K562 (cell line): ENCODE measurements around the gene HAPSTR1. TPM values are rescaled to one million over a fixed set of nuclear protein-coding genes. Genes with fewer than 3 reads are reported as not detected.
A peak's percentile ranks its signal among the peaks of the same experiment; 100 is the strongest.

Source experiments
- ARID2 ChIP-seq: fragments of 450-650 bp; IDR thresholded peaks from 2 replicates; pipeline ENCODE4 v1.6.1; 2017; ENCODE audit warnings: antibody characterized with exemption, mild to moderate bottlenecking
- ATF1 ChIP-seq, 2 experiments: fragments of 450-650 bp in 1 of 2; IDR thresholded peaks; 2 replicates each; pipeline ENCODE4 v1.6.1; 2016; ENCODE audit warnings: missing compliant biosample characterization in 1 of 2, missing genetic modification characterization in 1 of 2
- BRD9 ChIP-seq: fragments of 450-650 bp; IDR thresholded peaks from 2 replicates; pipeline ENCODE4 v1.6.1; 2018; ENCODE audit warnings: low read depth; ENCODE audit not compliant: partially characterized antibody
- CBFA2T3 ChIP-seq: fragments of 450-650 bp; IDR thresholded peaks from 2 replicates; pipeline ENCODE4 v1.6.1; 2017
- E4F1 ChIP-seq: fragments of 250-450 bp; sonication (Bioruptor Pico); IDR thresholded peaks from 2 replicates; pipeline ENCODE4 v1.5.0; 2021; ENCODE audit warnings: mild to moderate bottlenecking, borderline replicate concordance
- HDAC6 ChIP-seq: IDR thresholded peaks from 2 replicates; pipeline ENCODE4 v1.6.1; 2012; ENCODE audit warnings: low read depth, mild to moderate bottlenecking, control low read depth, inconsistent platforms, low read length, moderate library complexity
- HIVEP1 ChIP-seq: fragments of 250-450 bp; sonication (Bioruptor Pico); IDR thresholded peaks from 2 replicates; pipeline ENCODE4 v1.4.0; 2020; ENCODE audit warnings: mild to moderate bottlenecking
- MTA3 ChIP-seq: fragments of 450-650 bp; formaldehyde crosslinking; IDR thresholded peaks from 2 replicates; pipeline ENCODE4 v1.6.1; 2017; ENCODE audit warnings: mild to moderate bottlenecking, borderline replicate concordance
- MYBL2 ChIP-seq, 2 experiments: fragments of 450-650 bp in 1 of 2; sonication (generic) in 1 of 2; formaldehyde crosslinking in 1 of 2; IDR thresholded peaks; 2 replicates each; pipeline versions ENCODE4 v1.6.1 to v1.8.1; 2017 to 2022; ENCODE audit warnings: borderline replicate concordance in 1 of 2, inconsistent platforms in 1 of 2, low read depth in 1 of 2, mild to moderate bottlenecking in 1 of 2, missing genetic modification reagents in 1 of 2, moderate library complexity in 1 of 2
- MYNN ChIP-seq, 2 experiments: sonication (generic); formaldehyde crosslinking in 1 of 2; IDR thresholded peaks; 2 replicates each; pipeline versions ENCODE4 v1.5.0 to v1.6.1; 2016 to 2020; ENCODE audit warnings: antibody characterized with exemption in 1 of 2, missing genetic modification reagents in 1 of 2
- NONO ChIP-seq, 2 experiments: fragments of 200-400 bp in 1 of 2; fragments of 450-650 bp in 1 of 2; formaldehyde crosslinking in 1 of 2; IDR thresholded peaks; 2 replicates each; pipeline ENCODE4 v1.6.1; 2017; ENCODE audit warnings: low read depth in 2 of 2, mild to moderate bottlenecking in 2 of 2, moderate library complexity in 2 of 2, low read length in 1 of 2
- NR2C1 ChIP-seq, 2 experiments: fragments of 450-650 bp; IDR thresholded peaks; 2 replicates each; pipeline ENCODE4 v1.6.1; 2017; ENCODE audit warnings: mild to moderate bottlenecking in 2 of 2, antibody characterized with exemption in 1 of 2, inconsistent platforms in 1 of 2, missing compliant biosample characterization in 1 of 2, missing genetic modification characterization in 1 of 2
- RFX1 ChIP-seq: fragments of 450-650 bp; IDR thresholded peaks from 2 replicates; pipeline ENCODE4 v1.6.1; 2016; ENCODE audit warnings: mild to moderate bottlenecking, moderate library complexity
- TAF1 ChIP-seq: IDR thresholded peaks from 2 replicates; pipeline ENCODE4 v1.6.1; 2011; ENCODE audit warnings: mild to moderate bottlenecking, low read length, moderate library complexity; ENCODE audit not compliant: insufficient read depth, control insufficient read depth, severe bottlenecking; ENCODE audit errors: extremely low read depth
- TEAD2 ChIP-seq: fragments of 450-650 bp; IDR thresholded peaks from 2 replicates; pipeline ENCODE4 v1.6.1; 2016; ENCODE audit warnings: missing genetic modification characterization, control low read depth, missing compliant biosample characterization
- WHSC1 ChIP-seq: IDR thresholded peaks from one replicate; pipeline ENCODE4 v1.6.1; 2012; ENCODE audit warnings: low read length, control low read depth, inconsistent platforms
- ZC3H11A ChIP-seq: IDR thresholded peaks from 2 replicates; pipeline ENCODE4 v1.6.1; 2012; ENCODE audit warnings: low read depth, low read length, improper control_type of control experiment
- ZC3H4 ChIP-seq: sonication (generic); formaldehyde crosslinking; IDR thresholded peaks from 2 replicates; pipeline ENCODE4 v1.9.0; 2021; ENCODE audit warnings: missing genetic modification reagents, borderline replicate concordance
- ZNF408 ChIP-seq: fragments of 250-450 bp; sonication (Bioruptor Pico); IDR thresholded peaks from 2 replicates; pipeline ENCODE4 v1.4.0; 2020; ENCODE audit warnings: low read depth, mild to moderate bottlenecking, moderate library complexity
- ZNF431 ChIP-seq: sonication (generic); formaldehyde crosslinking; IDR thresholded peaks from 2 replicates; pipeline ENCODE4 v1.8.0; 2022; ENCODE audit warnings: mild to moderate bottlenecking, missing genetic modification reagents
- ZNF707 ChIP-seq: fragments of 250-450 bp; sonication (Bioruptor Pico); conservative IDR thresholded peaks from 2 replicates; pipeline ENCODE4 v1.8.0; 2022; ENCODE audit warnings: inconsistent platforms, mild to moderate bottlenecking, moderate library complexity
- polyA plus RNA-seq, 8 experiments: library from polyadenylated mRNA; depleted of rRNA in 4 of 8; stranded (reverse) in 5 of 8; unstranded in 3 of 8; fragments of >200 nt; fragmentation: Nextera tagmentation in 2 of 8; fragmentation: Illumina TruSeq in 1 of 8; extraction: Ambion mirVana in 2 of 8; extraction: Trizol in 1 of 8; gene quantifications; 2 replicates each; pipeline versions ENCODE4 v1.2.1 to v1.2.3, GENCODE V29; 2011 to 2014; ENCODE audit warnings: inconsistent platforms in 1 of 8, missing spikeins in 1 of 8
- total RNA-seq, 7 experiments: library from RNA; depleted of rRNA in 6 of 7; stranded (reverse); fragments of >200 nt in 6 of 7; fragmentation: Illumina TruSeq in 2 of 7; extraction: Trizol in 2 of 7; gene quantifications; 2 replicates each; pipeline versions ENCODE4 v1.2.1 to v1.2.3, GENCODE V29; 2011 to 2021; ENCODE audit warnings: low replicate concordance in 1 of 7
- TF ChIP-seq, protein P1 (sequence below): fragments of 250-450 bp; sonication (Bioruptor Pico); IDR thresholded peaks from 2 replicates; pipeline ENCODE4 v1.5.0; 2021
- TF ChIP-seq, protein P2 (sequence below): IDR thresholded peaks from 3 replicates; pipeline ENCODE4 v1.6.1; 2011; ENCODE audit warnings: borderline replicate concordance, mild to moderate bottlenecking; ENCODE audit not compliant: insufficient read length, insufficient read depth

The HAPSTR1 gene
- total and polyA plus RNA-seq, 9 of the 15 experiments (the other 6 are each of a cell fraction or from before 2014, with no cell fraction given): 10.8 to 67.9 (median 36.5) TPM

GRCh38 chr16:9090101-9090959 is 1.1 kb upstream of the HAPSTR1 start (continued):
- TF ChIP-seq NR2C1 (IDR thresholded peaks at IDR 0.05): no peak
- TF ChIP-seq NR2C1 (tag; IDR thresholded peaks at IDR 0.05): no peak
- no peak for TF ChIP-seq ZNF408
- TF ChIP-seq, protein P1, sequence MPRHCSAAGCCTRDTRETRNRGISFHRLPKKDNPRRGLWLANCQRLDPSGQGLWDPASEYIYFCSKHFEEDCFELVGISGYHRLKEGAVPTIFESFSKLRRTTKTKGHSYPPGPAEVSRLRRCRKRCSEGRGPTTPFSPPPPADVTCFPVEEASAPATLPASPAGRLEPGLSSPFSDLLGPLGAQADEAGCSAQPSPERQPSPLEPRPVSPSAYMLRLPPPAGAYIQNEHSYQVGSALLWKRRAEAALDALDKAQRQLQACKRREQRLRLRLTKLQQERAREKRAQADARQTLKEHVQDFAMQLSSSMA (CRISPR knock-in tag): 0 out of 2 replicates have a peak, but pooled peaks have one; percentile 58
- no peak for TF ChIP-seq CBFA2T3
- TF ChIP-seq TEAD2 (tag): no peak
- TF ChIP-seq WHSC1: no peak
- TF ChIP-seq ATF1 (CRISPR knock-in tag; IDR thresholded peaks at IDR 0.05): no peak
- peak; percentile 52; the same call in 1 of the 2 replicates for TF ChIP-seq ATF1 (tag; IDR thresholded peaks at IDR 0.05)
- TF ChIP-seq E4F1 (CRISPR knock-in tag): no peak
- TF ChIP-seq ZC3H11A: no peak
- peak; percentile 30; the same call in 1 of the 2 replicates for TF ChIP-seq MYNN (IDR thresholded peaks at IDR 0.05)
- no peak for TF ChIP-seq MYNN (CRISPR knock-in tag; IDR thresholded peaks at IDR 0.05)
- TF ChIP-seq ARID2: no peak
- TF ChIP-seq ZNF707 (CRISPR knock-in tag): no peak
- TF ChIP-seq RFX1: no peak
- TF ChIP-seq BRD9: no peak
- TF ChIP-seq HIVEP1: no peak
- TF ChIP-seq MTA3: 0 out of 2 replicates have a peak, but pooled peaks have one; percentile 28
- no peak for TF ChIP-seq HDAC6
- TF ChIP-seq ZNF431 (CRISPR knock-in tag): peak; percentile 70; the same call in 1 of the 2 replicates
- TF ChIP-seq, protein P2, sequence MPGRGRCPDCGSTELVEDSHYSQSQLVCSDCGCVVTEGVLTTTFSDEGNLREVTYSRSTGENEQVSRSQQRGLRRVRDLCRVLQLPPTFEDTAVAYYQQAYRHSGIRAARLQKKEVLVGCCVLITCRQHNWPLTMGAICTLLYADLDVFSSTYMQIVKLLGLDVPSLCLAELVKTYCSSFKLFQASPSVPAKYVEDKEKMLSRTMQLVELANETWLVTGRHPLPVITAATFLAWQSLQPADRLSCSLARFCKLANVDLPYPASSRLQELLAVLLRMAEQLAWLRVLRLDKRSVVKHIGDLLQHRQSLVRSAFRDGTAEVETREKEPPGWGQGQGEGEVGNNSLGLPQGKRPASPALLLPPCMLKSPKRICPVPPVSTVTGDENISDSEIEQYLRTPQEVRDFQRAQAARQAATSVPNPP: no peak
- TF ChIP-seq ZC3H4: no peak; the same call in 1 of the 2 replicates
- no peak for TF ChIP-seq MYBL2 (IDR thresholded peaks at IDR 0.05; ENCODE audit: low read depth)
- no peak for TF ChIP-seq MYBL2 (CRISPR knock-in tag; IDR thresholded peaks at IDR 0.05; ENCODE audit: borderline replicate concordance)
- TF ChIP-seq TAF1: peak; percentile 18
- TF ChIP-seq NONO (IDR thresholded peaks at IDR 0.05; ENCODE audit: low read depth in 2 of 2, low read length in 1 of 2): 0 out of 4 replicates have a peak, but pooled peaks of 1 of the 2 experiments have one; percentile 18
